Pancreas (tissue), 10 donors: ENCODE measurements around the gene ARHGAP40. TPM values are rescaled to one million over a fixed set of nuclear protein-coding genes. Genes with fewer than 3 reads are reported as not detected.

Experiments used
- ATAC-seq, 4 donors: fragments of 200-7000 bp; cut with Tn5 transposase; one replicate each; pipeline versions ENCODE4 v1.8.0 to v1.9.1; 2020; ENCODE audit warnings: mild to moderate bottlenecking in 4 of 4, moderate library complexity in 4 of 4
- DNase-seq, 6 donors: peaks; one replicate each; pipeline ENCODE4 v3.0.0-alpha.2; 2020
- FAIRE-seq: peaks from 2 replicates; lab custom pipeline; 2012; peaks lifted over from hg19 to GRCh38; lab: Jason Lieb, UNC
- H3K27ac ChIP-seq, 4 donors: fragments of 200-600 bp; sonication (generic); 1 replicate in 3 of 4; 2 replicates in 1 of 4; pipeline versions ENCODE4 v1.5.0 to v1.8.0; 2020
- H3K27me3 ChIP-seq, 4 donors: fragments of 200-600 bp; one replicate each; pipeline ENCODE4 v1.8.0; 2021
- H3K36me3 ChIP-seq, 3 donors: fragments of 200-600 bp; sonication (generic) in 1 of 3; one replicate each; pipeline versions ENCODE4 v1.5.0 to v1.8.0; 2020 to 2021
- H3K4me1 ChIP-seq, 3 donors: fragments of 200-600 bp; one replicate each; pipeline ENCODE4 v1.8.0; 2021
- H3K4me3 ChIP-seq, 4 donors: fragments of 200-600 bp; sonication (generic) in 2 of 4; one replicate each; pipeline versions ENCODE4 v1.5.0 to v1.8.0; 2020 to 2021
- H3K9me3 ChIP-seq, 4 donors: fragments of 200-600 bp; one replicate each; pipeline ENCODE4 v1.8.0; 2021
- WGBS, 2 donors: extraction: QIAGEN DNeasy Blood & Tissue Kit; methylation state at CpG; one replicate each; pipeline ENCODE4 v1.1.7; 2013; 5-methylcytosine and 5-hydroxymethylcytosine counted together
- intact Hi-C, 3 donors: fragments of 100-400 bp; cut with DNase I; formaldehyde crosslinking; loops; one replicate each; pipeline versions ENCODE4 v1.11.1 to v1.14.2; 2022
- polyA plus RNA-seq, 2 donors: library from polyadenylated mRNA; stranded (reverse); fragments of 200-250 nt; gene quantifications; one replicate each; pipeline ENCODE4 v1.2.3, GENCODE V29; 2013
- total RNA-seq, 6 donors: library from RNA; stranded (reverse); fragmentation: NEBNext Ultra II Directional in 4 of 6; extraction: Animal tissue kit (Norgen Biotek cat#: 25700) in 4 of 6; gene quantifications; one replicate each; pipeline versions ENCODE4 v1.2.1 to v1.2.4, GENCODE V29; 2021 to 2023
- TF ChIP-seq, protein P1 (sequence below), 4 donors: fragments of 200-600 bp; sonication (generic) in 3 of 4; IDR thresholded peaks; one replicate each; pipeline versions ENCODE4 v1.5.0 to v1.8.0; 2021; ENCODE audit warnings: antibody characterized with exemption in 4 of 4
- donor health status: healthy with polysubstance abuse.
- donor health status: DM: no; HTN: no; CAD: no; lungs with moderate emphysema.
- donor health status: DM: no; HTN: no; CAD: no.
- donor health status: control.
- donor health status: control.
- donor health status: Bipolar disorder and iron deficiency.
- donor health status: DM: yes; HTN: yes; CAD: no.
- donor health status: DM: no; HTN: no; CAD: no.
- donor health status: DM: no; HTN: no; CAD: no.
- donor health status: DM: yes; HTN: yes; CAD: no.

Gene ARHGAP40
- total and polyA plus RNA-seq, 8 donors: 0.08 to 0.23 (median 0.23) TPM; not detected in 5

DNA sequence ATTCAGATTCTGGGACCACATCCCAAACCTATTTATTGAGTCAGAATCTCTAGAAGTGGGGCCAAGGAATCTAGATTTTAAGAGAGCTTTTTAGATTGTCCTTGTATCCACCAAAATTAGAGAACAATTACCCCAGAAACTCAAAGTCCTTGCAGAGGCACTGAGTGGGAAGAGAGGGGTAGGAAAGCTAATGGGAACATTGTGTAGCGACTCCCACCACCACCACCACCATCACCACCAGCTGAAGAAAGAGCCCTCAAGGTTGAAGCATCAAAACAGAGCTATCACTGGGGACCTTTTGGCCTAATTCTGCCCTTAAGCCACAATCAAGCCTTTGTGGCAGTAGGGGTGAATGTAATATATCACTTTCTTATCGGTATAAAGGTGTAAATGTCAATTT, 83.7 kb downstream of the ARHGAP40 start:
- no peaks in the 10 kb centered on the region for H3K4me1 ChIP-seq
- H3K9me3 ChIP-seq: no peaks in the 10 kb centered on the region
- TF ChIP-seq, protein P1, sequence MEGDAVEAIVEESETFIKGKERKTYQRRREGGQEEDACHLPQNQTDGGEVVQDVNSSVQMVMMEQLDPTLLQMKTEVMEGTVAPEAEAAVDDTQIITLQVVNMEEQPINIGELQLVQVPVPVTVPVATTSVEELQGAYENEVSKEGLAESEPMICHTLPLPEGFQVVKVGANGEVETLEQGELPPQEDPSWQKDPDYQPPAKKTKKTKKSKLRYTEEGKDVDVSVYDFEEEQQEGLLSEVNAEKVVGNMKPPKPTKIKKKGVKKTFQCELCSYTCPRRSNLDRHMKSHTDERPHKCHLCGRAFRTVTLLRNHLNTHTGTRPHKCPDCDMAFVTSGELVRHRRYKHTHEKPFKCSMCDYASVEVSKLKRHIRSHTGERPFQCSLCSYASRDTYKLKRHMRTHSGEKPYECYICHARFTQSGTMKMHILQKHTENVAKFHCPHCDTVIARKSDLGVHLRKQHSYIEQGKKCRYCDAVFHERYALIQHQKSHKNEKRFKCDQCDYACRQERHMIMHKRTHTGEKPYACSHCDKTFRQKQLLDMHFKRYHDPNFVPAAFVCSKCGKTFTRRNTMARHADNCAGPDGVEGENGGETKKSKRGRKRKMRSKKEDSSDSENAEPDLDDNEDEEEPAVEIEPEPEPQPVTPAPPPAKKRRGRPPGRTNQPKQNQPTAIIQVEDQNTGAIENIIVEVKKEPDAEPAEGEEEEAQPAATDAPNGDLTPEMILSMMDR (IDR thresholded peaks at IDR 0.05): no peak
- DNase-seq (no peak), FAIRE-seq (no peak), ATAC-seq (no peak)
- H3K27ac ChIP-seq: no peak overlapping the region
- 33 to 46% methylated on average over 2 of the region's 2 CpGs for WGBS, 2 donors
- H3K4me3 ChIP-seq: no peak overlapping the region
- intact Hi-C loops: no loop called here
- no peaks in the 10 kb centered on the region for H3K36me3 ChIP-seq
- H3K27me3 ChIP-seq: peaks cover 0 to 12% (median 0%) of the 10 kb centered on the region in 4 donors

DNA sequence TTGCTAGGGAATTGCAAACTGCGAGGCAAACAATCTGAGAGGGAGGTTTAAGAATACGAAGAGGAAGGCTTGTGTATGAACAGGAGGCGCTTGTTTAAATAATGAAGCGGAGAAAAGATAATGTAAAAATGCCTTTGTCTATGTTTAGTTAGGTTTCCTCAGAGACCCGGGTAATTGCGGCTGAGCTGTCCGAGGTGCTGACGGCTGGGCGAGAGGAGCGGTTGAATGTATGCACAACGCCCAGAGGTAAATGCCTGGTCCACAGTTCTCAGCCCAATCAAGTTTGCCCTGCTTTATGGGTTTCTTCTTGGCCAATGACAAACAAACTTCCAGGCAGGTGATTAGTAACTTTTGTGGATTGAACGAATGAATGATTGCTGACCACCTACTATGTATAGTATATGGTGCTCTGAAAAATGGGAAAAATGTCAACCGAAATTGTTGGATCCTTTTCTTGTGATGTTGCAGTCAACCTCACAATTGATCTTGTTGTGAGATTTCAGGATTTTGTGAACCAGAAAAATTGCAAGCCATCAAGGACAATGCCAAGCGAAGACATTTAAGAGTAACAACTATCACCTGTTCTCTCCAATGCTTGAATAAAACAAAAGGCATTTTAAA, 84.4 kb downstream of the ARHGAP40 start:
- 11 to 12% methylated on average over 14 of the region's 14 CpGs for WGBS, 2 donors
- H3K9me3 ChIP-seq: no peaks in the 10 kb centered on the region
- intact Hi-C loops: no loop called here
- no peak for FAIRE-seq
- H3K27me3 ChIP-seq: peaks cover 0 to 12% (median 0%) of the 10 kb centered on the region in 4 donors
- ATAC-seq: peak in 3 of 4 donors; percentile 60 to 88 (median 73)
- no peak overlapping the region for H3K4me3 ChIP-seq
- DNase-seq: peak in 5 of 6 donors; percentile 6 to 71 (median 33)
- TF ChIP-seq, protein P1 (IDR thresholded peaks at IDR 0.05): no peak
- no peak overlapping the region for H3K27ac ChIP-seq
- H3K4me1 ChIP-seq: no peaks in the 10 kb centered on the region
- H3K36me3 ChIP-seq: no peaks in the 10 kb centered on the region

DNA sequence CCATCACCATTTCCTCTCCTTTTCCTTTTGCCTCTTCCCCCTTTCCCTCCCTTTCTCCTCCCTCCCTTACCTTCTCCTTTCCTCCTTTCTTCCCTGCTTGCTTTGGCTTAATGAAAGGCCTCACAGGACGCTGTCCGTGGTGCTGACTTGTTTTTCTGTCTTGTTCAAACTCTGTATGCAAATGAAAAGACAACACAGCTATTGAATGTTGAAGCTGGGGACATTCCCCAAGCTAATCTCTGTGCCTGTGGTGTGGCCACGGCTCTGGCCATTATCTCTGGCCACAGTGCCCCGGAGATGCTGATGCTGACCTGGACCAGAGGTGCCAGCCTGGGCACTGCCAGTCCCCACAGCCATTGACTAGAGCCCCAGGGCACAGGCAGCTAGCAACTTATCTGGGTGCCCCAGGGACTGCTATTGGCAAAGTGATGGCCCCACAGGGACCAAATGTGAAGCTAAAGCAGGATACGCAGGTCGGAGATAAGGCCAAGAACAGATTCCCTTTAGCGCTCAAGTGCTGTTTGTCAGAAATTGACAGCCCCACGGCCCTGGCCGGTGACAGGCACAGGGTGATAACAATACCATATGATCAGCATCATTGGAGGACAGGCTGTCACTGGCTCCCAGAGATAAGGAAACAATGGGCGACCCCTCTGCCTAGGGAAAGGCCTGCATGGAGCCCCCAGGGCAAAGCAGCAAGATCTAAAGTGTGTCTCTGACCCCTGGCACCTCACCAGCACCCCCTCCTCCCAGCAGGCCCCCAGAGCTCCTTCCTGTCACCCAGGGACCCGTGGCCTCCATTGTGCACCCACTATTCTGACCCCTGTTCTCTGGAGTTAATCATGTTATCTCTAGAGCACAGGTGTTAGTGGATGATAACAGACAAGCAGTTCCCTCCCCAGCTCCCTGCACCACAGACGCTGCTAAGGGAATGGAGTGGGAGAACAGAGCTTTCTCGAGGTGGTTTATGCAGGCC, 91.1 kb downstream of the ARHGAP40 start:
- 8 to 15% methylated on average over 13 of the region's 13 CpGs for WGBS, 2 donors
- FAIRE-seq (no peak), ATAC-seq (peak in 2 of 4 donors; percentile 60 to 72), DNase-seq (peak in 4 of 6 donors; percentile 8 to 44 (median 30))
- Histone ChIP-seq H3K36me3 (no peaks in the 10 kb centered on the region), H3K27ac (no peak overlapping the region), H3K27me3 (peaks cover 0 to 9% (median 0%) of the 10 kb centered on the region in 4 donors), H3K4me1 (no peaks in the 10 kb centered on the region), H3K9me3 (no peaks in the 10 kb centered on the region), H3K4me3 (no peak overlapping the region)
- intact Hi-C loops: no loop called here
- TF ChIP-seq, protein P1 (IDR thresholded peaks at IDR 0.05): no peak

DNA sequence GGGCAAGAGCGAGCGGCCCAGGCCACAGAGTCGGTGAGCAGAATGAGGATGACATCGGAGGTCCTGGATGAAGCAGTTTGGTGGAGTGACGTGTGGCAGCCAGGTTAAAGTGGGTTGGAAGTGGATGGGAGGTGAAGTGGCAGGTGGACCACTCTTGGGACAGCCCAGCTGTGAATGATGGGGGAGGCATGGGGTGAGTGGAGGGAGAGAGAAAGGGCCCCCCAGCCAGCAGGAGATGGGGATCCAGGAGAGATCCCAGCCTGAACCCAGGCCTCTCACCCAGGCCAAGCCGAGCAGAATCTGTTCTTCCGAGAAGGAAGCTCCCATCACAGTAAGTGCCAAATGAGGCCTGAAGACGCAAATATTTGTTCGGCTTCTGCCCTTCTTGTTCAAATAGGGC, 95.7 kb downstream of the ARHGAP40 start:
- H3K27me3 ChIP-seq: no peaks in the 10 kb centered on the region
- H3K27ac ChIP-seq: no peak overlapping the region
- ATAC-seq (peak in 1 of 4 donors; percentile 30), DNase-seq (no peak), FAIRE-seq (no peak)
- no peaks in the 10 kb centered on the region for H3K36me3 ChIP-seq
- no peaks in the 10 kb centered on the region for H3K9me3 ChIP-seq
- H3K4me3 ChIP-seq: no peak overlapping the region
- WGBS, 2 donors: 45 to 49% methylated on average over 9 of the region's 9 CpGs
- TF ChIP-seq, protein P1 (IDR thresholded peaks at IDR 0.05): no peak
- intact Hi-C loops: no loop called here
- H3K4me1 ChIP-seq: no peaks in the 10 kb centered on the region
